Middle frontal gyrus (tissue), 1 donor: Measurements from ENCODE around the gene IDI2.

Experiments
- DNase-seq: peaks from one replicate; pipeline ENCODE4 v3.0.0-alpha.2; 2015; ENCODE audit warnings: low spot score; ENCODE audit errors: extremely low spot score

IDI2 gene

GRCh38 chr10:983971-984655, 41.5 kb downstream of the IDI2 start:
- no peak for DNase-seq

- no peak for DNase-seq
Measured at GRCh38 chr10:983401-983800, 42.3 kb downstream of the IDI2 start.

GRCh38 chr10:980468-981093, 45.1 kb downstream of the IDI2 start:
- DNase-seq, result no peak

GRCh38 chr10:978826-979421, 46.7 kb downstream of the IDI2 start:
- no peak for DNase-seq

- DNase-seq, result no peak
Measured at GRCh38 chr10:976316-976715, 49.3 kb downstream of the IDI2 start.

- DNase-seq, result no peak
Measured at GRCh38 chr10:974785-975074, 50.9 kb downstream of the IDI2 start.

- no peak for DNase-seq
Measured at GRCh38 chr10:974038-974784, 51.4 kb downstream of the IDI2 start.

- DNase-seq, result no peak
Measured at GRCh38 chr10:972763-973162, 52.9 kb downstream of the IDI2 start.

GRCh38 chr10:971613-972012, 54.0 kb downstream of the IDI2 start:
- DNase-seq, result no peak

GRCh38 chr10:971150-971542, 54.5 kb downstream of the IDI2 start:
- DNase-seq, result no peak

GRCh38 chr10:970311-971149, 55.1 kb downstream of the IDI2 start:
- no peak for DNase-seq

- DNase-seq, result no peak
Measured at GRCh38 chr10:969473-970150, 56.0 kb downstream of the IDI2 start.
